Frontal cortex (tissue), 4 donors: ENCODE measurements around the gene IL5RA. TPM values are rescaled to one million over a fixed set of nuclear protein-coding genes. Genes with fewer than 3 reads are reported as not detected.

Experiments used
- DNase-seq, 2 donors: peaks; one replicate each; pipeline ENCODE4 v3.0.0; 2012; ENCODE audit warnings: low spot score in 2 of 2
- FAIRE-seq: peaks from 2 replicates; lab custom pipeline; 2012; peaks lifted over from hg19 to GRCh38; lab: Jason Lieb, UNC
- small RNA-seq: library from RNA; depleted of rRNA; stranded (forward); fragments of <200 nt; gene quantifications from one replicate; pipeline ENCODE3, GENCODE V24; 2014
- total RNA-seq: library from RNA; depleted of rRNA; stranded (reverse); fragments of >200 nt; gene quantifications from one replicate; pipeline ENCODE4 v1.2.3, GENCODE V29; 2014
- donor health status: control.
- donor health status: control.
- donor health status: control.

IL5RA gene
- total RNA-seq, 1 donor from 2014 or later, result under 0.01 TPM

DNA sequence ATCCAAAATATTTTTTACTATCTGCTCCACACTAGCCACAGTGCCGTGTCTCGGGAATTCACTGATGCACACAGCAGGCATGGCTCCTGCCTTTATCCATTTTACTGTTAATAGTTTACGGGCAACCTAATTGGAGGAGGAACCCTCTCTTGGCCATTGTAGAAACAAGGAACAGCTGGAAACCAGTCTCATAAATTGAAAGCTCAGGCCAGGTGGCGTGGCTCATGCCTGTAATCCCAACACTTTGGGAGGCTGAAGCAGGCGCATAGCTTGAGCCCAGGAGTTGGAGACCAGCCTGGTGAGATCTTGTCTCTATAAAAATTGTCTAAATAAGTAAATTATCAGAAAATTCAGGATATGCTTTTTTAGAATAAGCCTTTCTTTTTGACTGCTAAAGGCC, 39.0 kb downstream of the IL5RA start:
- DNase-seq (no peak), FAIRE-seq (no peak)

DNA sequence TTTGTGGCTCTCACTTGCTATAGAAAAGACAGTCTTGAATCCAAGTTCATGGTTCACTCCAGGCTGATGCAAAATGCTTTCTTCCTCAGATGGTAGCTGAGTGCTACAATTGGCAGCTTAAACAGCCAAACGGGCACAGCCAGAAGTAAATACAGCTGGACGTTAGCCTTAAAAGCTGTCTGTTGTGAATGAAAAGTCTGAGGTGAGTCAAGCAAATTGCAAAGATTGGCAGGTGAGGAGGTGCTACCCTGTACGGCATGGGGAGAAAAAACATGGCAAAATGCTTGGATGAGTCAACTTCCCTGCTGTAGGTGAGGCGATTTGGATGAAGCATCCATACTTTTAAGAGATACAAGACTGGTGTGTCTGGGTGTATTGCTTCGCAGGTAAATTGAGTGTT, 40.5 kb downstream of the IL5RA start:
- FAIRE-seq (no peak), DNase-seq (no peak)

DNA sequence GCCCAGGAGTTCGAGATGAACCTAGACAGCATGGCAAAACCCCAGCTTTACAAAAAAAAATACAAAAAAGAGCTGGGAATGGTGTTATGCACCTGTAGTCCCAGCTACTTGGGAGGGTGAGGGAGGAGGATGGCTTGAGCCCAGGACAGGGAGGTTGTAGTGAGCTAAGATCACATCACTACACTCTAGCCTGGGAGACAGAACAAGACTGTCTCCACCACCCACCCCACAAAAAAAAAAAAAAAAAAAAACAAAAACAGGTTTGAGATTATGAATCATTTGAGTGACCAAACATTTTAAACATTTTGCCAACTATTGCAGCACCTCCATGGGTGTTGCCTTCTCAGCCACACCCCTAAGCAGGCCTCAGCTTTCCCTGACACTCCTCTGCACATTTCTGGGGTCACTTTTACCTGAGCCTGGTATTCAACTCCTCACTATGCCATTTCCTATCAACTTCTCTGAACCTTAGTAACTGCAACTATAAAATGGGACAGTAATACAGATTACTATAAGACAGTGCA, 41.8 kb downstream of the IL5RA start:
- DNase-seq (no peak), FAIRE-seq (no peak)

DNA sequence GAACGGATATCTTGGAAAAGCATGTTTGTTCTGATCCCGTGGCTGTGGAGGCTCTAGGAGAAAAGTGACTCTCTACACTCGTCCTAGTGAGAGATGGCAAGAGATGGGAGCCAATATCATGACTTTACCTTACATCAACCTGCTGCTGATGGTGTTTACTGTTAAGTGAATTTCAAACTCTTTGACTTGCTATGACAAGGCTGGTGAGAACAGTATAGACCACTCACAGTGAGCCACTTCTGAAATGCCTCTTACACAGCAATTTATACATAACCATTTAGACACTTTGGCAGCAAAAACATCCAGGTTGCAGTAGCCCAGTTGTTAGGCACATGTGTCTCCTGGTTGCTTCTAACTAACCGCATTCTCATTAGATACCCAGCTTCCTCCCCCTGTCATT, 43.3 kb downstream of the IL5RA start:
- FAIRE-seq, result no peak
- no peak for DNase-seq

DNA sequence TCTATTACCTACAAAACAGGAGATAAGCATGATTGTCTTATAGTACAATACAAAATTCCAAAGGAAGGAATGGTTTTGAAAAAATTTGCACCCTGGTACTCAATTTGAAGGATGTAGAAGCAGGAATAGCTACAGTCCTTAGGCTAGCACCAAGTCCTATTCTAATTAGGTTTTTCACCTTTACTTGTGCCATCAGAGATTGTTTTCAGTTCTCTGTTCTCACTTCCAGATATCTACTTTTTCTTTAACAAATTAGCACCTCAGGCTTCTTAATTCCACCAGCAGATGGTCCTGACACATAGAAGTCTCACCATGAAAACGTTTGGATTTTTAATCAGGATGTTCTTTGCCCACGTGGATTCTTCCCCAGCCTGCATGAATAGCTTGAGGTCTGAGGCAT, 43.8 kb downstream of the IL5RA start:
- FAIRE-seq (no peak), DNase-seq (no peak)

DNA sequence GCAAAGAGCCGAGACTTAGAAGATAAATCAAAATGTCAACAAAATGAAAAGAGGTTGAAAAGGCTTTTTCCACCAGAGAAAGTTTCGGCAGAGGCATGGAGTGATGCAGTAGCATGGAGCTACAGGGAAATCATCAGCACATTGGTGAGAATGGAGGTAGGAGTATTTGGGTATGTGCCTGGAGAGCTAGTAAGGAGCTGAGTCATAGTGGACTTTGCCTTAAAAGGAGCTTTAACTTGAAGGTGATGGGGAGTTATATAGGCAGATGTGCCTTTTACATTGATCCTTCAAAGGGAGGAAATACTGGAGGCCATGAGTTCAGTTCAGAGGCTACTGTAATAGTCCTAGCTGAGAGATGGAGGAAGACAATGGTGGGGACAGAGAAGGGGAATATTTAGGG, 44.3 kb downstream of the IL5RA start:
- DNase-seq (peak in 1 of 2 donors; percentile 11), FAIRE-seq (no peak)

DNA sequence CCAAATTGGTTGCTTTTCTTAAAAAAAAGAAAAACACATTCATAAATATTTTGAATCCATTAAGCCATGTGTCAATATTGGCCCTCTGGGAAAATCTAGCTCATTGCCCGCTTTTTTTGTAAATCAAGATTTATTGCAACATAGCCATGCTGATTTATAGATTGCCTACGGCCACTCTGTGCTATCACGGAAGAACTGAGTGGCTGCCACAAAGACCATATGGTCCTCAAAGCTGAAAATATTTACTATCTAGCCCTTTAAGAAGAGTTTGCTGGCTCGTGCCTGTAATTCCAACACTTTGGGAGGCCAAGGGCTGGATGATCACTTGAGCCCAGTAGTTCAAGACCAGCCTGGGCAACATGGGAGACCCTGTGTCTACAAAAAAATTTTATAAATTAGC, 45.9 kb downstream of the IL5RA start:
- DNase-seq (no peak), FAIRE-seq (no peak)

DNA sequence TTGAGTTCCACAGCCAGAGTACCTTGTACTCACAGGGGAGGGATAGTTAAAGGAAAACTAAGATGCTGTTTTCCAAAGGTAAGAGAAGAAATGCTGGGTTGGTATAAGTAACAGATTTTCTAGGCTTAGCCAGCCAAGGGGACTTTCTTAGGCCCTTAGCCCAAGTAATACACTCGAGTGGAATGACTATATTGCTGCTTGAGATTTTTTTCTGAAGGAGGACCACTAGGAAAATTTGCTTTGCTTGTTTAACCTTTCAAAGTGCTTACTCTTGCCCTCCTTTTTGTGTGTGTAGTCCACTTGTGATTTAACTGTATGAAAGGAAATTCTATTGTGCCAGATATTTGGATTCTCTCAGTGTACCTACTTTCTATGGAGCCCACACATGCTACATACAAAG, 50.5 kb downstream of the IL5RA start:
- FAIRE-seq (no peak), DNase-seq (no peak)

DNA sequence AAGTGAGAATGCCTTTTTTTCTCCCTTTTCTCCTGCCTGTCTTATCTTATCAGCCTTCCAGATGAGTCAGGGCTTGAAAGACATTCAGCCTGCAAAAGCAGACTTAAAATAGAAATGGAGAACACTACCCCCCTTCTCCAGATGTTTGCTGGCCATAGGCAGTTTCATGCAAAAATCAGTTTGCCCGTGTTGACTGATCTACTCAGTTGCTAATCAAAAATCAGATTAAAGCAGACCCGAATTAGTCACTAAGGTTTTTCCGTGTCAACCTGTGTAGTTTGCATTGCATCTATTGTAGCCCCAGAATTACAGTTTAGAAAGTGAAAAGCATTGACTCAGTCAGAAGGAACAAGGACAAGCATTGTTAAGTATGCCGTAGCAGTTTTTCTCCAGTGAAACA, 56.2 kb downstream of the IL5RA start:
- FAIRE-seq (no peak), DNase-seq (no peak)

DNA sequence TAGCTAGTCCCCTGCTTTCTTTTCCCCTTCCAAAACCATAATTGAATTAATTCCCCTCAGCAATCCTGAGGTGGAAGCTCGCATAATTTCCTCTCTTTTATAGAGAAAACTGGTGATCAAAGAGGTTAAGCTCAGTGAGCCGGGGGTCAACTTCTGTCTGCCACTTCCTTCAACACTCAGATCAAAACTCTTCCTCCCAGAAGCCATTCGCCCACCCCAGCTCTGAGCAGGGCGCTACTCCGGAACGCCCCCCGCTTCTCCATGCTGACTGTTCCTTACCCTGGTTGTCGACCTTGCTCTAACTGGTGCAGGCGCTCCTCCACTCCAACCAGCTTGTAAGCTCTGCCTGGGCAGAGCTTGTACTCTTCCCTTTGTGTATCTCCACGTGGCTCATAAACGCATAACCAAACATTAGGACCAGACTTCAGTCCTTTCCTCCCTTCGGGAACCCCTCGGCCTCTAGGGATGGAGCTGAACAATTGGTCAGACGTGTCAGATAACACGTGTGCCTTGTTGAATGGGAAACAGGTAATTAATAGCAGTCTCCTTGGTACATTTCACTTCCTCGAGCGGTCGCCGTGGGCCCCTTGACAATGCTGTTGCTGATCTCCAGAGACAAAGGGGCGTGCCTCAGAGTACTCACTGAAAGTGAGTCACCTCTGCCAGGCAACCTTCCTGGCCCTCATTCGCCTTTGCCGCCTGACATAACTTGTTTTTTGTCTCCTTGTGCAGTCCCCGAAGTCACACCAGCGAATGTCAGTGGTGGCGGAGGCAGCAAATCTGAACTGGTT, 71.8 kb downstream of the IL5RA start:
- FAIRE-seq (no peak), DNase-seq (no peak)

DNA sequence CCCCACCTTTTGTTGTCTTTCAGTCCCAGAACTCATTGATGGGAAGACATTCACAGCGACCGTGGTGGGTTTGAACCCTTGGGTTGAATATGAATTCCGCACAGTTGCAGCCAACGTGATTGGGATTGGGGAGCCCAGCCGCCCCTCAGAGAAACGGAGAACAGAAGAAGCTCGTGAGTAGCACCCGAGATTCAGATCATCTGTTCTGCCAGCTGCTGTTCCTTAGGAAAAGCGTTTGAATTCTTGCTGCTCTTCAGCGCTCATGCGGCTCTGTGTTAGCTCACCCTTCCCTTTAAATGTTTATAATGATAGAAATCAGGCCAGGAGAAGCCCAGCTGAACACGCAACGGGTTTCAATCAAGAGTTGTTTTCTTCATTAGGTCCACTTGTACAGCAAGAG, 73.0 kb downstream of the IL5RA start:
- no peak for DNase-seq
- FAIRE-seq, result no peak

DNA sequence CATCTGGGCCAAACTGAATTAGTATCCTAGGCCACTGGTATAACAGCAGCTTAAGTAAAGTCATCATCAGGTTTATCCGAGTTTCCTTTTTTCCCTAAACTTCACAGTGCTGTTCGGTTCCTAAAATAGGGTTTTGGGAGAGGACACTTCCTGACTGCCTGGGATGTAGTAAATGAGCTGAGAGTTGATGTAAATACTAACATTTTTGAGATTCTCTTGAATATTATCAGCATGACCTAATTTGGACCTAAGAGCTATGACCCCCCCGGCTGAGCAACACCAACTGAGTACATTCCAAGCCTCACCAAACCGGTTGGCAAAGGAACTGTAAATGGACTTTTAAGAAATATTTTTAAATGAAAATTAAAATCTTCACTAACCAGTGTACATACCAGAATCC, 78.8 kb downstream of the IL5RA start:
- DNase-seq (no peak), FAIRE-seq (no peak)

DNA sequence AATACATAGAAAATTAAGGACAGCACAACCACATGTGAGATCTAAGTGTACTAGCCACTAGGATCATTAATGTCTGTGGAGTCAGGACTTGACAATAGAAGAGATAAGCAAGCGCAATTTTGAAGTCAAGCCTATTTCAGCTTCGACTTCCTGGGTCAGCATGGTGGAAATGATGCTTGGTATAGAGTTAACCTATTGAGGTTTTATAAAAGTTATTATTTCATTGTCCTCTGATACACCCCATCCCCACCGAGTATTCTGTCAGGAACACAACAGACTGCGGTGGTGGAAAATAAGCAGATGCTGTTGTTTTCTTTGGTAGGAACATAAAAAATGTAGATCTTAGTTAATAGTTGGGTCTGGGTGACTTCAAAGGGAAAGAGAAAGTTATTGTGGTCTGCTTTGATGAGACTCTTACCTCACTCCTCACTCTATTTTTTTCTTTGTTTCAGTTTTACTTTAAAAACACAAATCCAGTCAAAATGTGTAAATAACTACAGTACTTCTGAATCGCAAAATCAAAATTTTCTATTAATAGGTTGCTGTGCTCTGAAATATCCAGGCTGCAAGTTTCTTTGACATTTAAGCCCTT, 82.1 kb downstream of the IL5RA start:
- DNase-seq (no peak), FAIRE-seq (no peak)

DNA sequence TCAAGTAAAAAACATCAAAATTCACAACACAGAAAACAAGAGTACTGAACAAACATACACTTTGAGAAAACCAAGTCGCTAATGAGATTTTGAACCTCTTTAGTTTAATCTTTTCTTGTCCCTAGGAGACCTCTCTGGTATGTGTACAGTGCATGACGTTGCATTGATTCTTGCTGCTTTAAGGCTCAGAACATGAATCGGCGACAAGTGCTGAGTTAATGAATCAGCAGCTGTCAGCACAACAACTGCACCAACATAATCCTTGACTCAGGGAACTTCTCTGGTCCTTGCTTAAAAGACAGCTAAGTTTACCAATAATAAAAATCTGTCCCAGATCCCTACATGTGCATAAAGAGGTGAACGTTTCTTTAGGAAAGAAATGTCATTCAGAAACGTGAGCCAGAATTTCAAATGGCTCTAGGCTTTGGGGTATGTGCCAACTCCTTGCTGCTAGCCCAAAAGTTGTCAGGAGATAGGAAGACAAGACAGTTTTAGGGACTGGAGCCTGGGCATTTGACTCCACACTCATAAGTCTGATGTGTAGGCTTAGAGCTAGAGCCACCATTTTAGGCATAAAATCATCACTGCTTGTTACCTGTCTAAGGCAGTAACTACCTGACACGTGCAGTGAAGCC, 86.9 kb downstream of the IL5RA start:
- no peak for DNase-seq
- no peak for FAIRE-seq

DNA sequence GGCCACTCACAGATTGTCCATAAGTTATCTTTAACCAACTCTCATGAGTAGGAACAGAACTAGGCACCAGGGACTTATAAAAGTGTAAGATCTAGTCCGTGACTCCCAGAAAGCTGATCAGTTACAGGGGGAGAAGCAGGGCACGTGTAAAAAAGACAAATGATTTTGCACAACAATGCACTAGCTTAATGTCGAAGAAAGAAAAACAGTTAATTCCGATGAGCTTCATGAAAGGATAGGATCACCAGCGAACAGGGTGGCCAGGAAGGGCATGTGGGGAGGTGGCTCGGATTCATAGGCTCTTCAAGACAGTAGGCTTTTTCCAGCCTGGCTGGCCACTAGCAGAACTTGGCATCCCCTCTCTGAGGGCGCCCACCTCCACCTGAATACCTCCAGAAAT, 90.0 kb downstream of the IL5RA start:
- FAIRE-seq (no peak), DNase-seq (no peak)

Small RNA genes lying within 50 kb of the gene (small RNA-seq; reads per million reads assigned to genes)
- not detected for gene RF00416

Other genes starting within 250 kb of the IL5RA start
- 70.5 TPM for gene TRNT1, start 16.6 kb upstream of the IL5RA start, total RNA-seq
- 194 TPM for gene CRBN, start 69.3 kb upstream of the IL5RA start, total RNA-seq